GM23248 (cell line): ENCODE data around the gene GAPT. TPM values are rescaled to one million over a fixed set of nuclear protein-coding genes. Genes with fewer than 3 reads are reported as not detected.

Source experiments
- DNase-seq: peaks from one replicate; pipeline ENCODE4 v3.0.0-alpha.2; 2015
- H2AFZ ChIP-seq: fragments of 200-600 bp; sonication (generic); 2 replicates; pipeline ENCODE4 v1.6.1; 2016; ENCODE audit warnings: antibody characterized with exemption
- H3F3A ChIP-seq: fragments of 200-600 bp; sonication (generic); 2 replicates; pipeline ENCODE4 v1.6.1; 2016; ENCODE audit warnings: mild to moderate bottlenecking, antibody characterized with exemption, mixed run types; ENCODE audit not compliant: insufficient read depth
- H3K27ac ChIP-seq: fragments of 200-600 bp; sonication (generic); 2 replicates; pipeline ENCODE4 v1.5.1; 2016; ENCODE audit warnings: mild to moderate bottlenecking
- H3K27me3 ChIP-seq: fragments of 200-600 bp; sonication (generic); replicated peaks from 2 replicates; pipeline ENCODE4 v1.6.1; 2016; ENCODE audit warnings: mild to moderate bottlenecking; ENCODE audit not compliant: insufficient read depth
- H3K36me3 ChIP-seq: fragments of 200-600 bp; sonication (generic); 2 replicates; pipeline ENCODE4 v1.6.1; 2016; ENCODE audit warnings: low read depth, mild to moderate bottlenecking
- H3K4me1 ChIP-seq: fragments of 200-600 bp; sonication (generic); 2 replicates; pipeline ENCODE4 v1.6.1; 2016; ENCODE audit warnings: mild to moderate bottlenecking; ENCODE audit not compliant: insufficient read depth
- H3K4me2 ChIP-seq: fragments of 200-600 bp; sonication (generic); one replicate; pipeline ENCODE4 v1.6.1; 2016; ENCODE audit warnings: mild to moderate bottlenecking; ENCODE audit not compliant: unreplicated experiment
- H3K4me3 ChIP-seq: fragments of 200-600 bp; sonication (generic); 2 replicates; pipeline ENCODE4 v1.5.1; 2016; ENCODE audit warnings: mild to moderate bottlenecking
- H3K79me2 ChIP-seq: fragments of 200-600 bp; sonication (generic); 2 replicates; pipeline ENCODE4 v1.6.1; 2016; ENCODE audit warnings: mild to moderate bottlenecking; ENCODE audit not compliant: insufficient read depth
- H3K9ac ChIP-seq: fragments of 200-600 bp; sonication (generic); 2 replicates; pipeline ENCODE4 v1.6.1; 2016; ENCODE audit warnings: mild to moderate bottlenecking
- H3K9me2 ChIP-seq: fragments of 200-600 bp; sonication (generic); 2 replicates; pipeline ENCODE4 v1.6.1; 2016; ENCODE audit warnings: mixed run types, mild to moderate bottlenecking, moderate library complexity; ENCODE audit not compliant: insufficient read depth
- H3K9me3 ChIP-seq: fragments of 200-600 bp; sonication (generic); one replicate; pipeline ENCODE4 v1.6.1; 2017; ENCODE audit warnings: low read depth
- H4K20me1 ChIP-seq: fragments of 200-600 bp; sonication (generic); 2 replicates; pipeline ENCODE4 v1.6.0; 2016; ENCODE audit not compliant: insufficient read depth
- EZH2 ChIP-seq: fragments of 200-600 bp; sonication (generic); IDR thresholded peaks from 2 replicates; pipeline ENCODE4 v1.6.1; 2018; ENCODE audit warnings: antibody characterized with exemption, mild to moderate bottlenecking; ENCODE audit not compliant: insufficient read depth, poor library complexity, severe bottlenecking
- EZH2phosphoT487 ChIP-seq: fragments of 200-600 bp; sonication (generic); IDR thresholded peaks from 2 replicates; pipeline ENCODE4 v1.6.1; 2018; ENCODE audit warnings: antibody characterized with exemption, moderate library complexity, mild to moderate bottlenecking, low read depth; ENCODE audit not compliant: insufficient read depth
- WGBS, 2 experiments: methylation state at CpG; one replicate each; pipeline ENCODE4 v1.1.6; 2015 to 2017; ENCODE audit warnings: low lambda C conversion rate in 2 of 2, low coverage in 1 of 2; ENCODE audit errors: missing lambda C conversion rate in 2 of 2; 5-methylcytosine and 5-hydroxymethylcytosine counted together
- in situ Hi-C: fragments of 300-500 bp; cut with MboI; formaldehyde crosslinking; loops from 2 replicates; pipeline ENCODE4 v1.15.0; 2020
- polyA plus RNA-seq: library from polyadenylated mRNA; unstranded; fragments of >200 nt; fragmentation: Nextera tagmentation; extraction: Ambion mirVana; gene quantifications from 2 replicates; pipeline ENCODE4 v1.2.1, GENCODE V29; 2016
- total RNA-seq: library from RNA; depleted of rRNA; stranded (reverse); fragments of >200 nt; shearing (Covaris generic); gene quantifications from 2 replicates; pipeline ENCODE4 v1.2.3, GENCODE V29; 2014

Gene GAPT
- total and polyA plus RNA-seq, 2 experiments from 2014 or later = not detected

DNA sequence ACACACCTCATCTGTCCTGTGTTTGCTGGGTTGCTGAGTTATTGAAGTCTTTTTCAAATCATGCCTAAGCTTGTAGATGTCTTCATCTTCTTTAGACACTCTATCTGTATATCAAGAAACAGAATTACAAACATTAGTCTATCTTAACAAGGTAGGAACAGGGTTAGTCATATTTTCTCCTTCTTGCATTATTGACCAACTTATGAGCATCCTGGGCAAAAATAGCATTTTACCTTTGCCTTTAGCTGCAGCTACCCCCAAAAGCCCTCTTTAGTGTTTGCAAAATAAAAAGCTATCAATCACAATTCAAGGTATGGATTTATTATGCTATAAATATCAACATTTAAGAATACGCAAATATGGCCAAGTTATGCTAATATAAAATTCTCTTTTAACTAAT is 34.7 kb upstream of the GAPT start:
- Histone ChIP-seq H3K79me2 (peaks cover 33% of the 10 kb centered on the region), H3K36me3 (peaks cover 62% of the 10 kb centered on the region)
- WGBS, 2 experiments = 98 to 100% methylated on average over 1 of the region's 1 CpG

GRCh38 chr5:58457050-58457449 is 34.2 kb upstream of the GAPT start:
- DNase-seq = no peak
- Histone ChIP-seq H3K4me1 (peaks cover 36% of the 10 kb centered on the region), H3K79me2 (peaks cover 33% of the 10 kb centered on the region), H3K9me3 (no peaks in the 10 kb centered on the region), H3F3A (peaks cover 55% of the 10 kb centered on the region; the same call in 1 of the 2 replicates), H4K20me1 (no peaks in the 10 kb centered on the region; the same call in 1 of the 2 replicates), H3K9ac (peak overlapping the region; percentile 85; the same call in 1 of the 2 replicates), H3K9me2 (no peaks in the 10 kb centered on the region), H2AFZ (no peak overlapping the region), H3K36me3 (peaks cover 62% of the 10 kb centered on the region), H3K27me3 (no peaks in the 10 kb centered on the region), H3K4me3 (peak overlapping the region; percentile 98), H3K27ac (no peak overlapping the region), H3K4me2 (peak overlapping the region; percentile 87)
- in situ Hi-C loops = loop anchor here (5.0 to 25.0 kb wide), 3 partner anchors 570 to 1545 kb away; partner anchors contain the start of gene SETD9
- TF ChIP-seq EZH2phosphoT487 = no peak
- TF ChIP-seq EZH2 = no peak
- 83 to 92% methylated on average over 4 of the region's 4 CpGs for WGBS, 2 experiments

More for the DNA sequence above, 34.7 kb upstream of the GAPT start:
- no peaks in the 10 kb centered on the region; the same call in 1 of the 2 replicates for H4K20me1 ChIP-seq
- peak overlapping the region; percentile 98 for H3K4me3 ChIP-seq
- no peaks in the 10 kb centered on the region for H3K9me2 ChIP-seq
- no peaks in the 10 kb centered on the region for H3K27me3 ChIP-seq
- TF ChIP-seq EZH2phosphoT487 = no peak
- no peak for TF ChIP-seq EZH2
- H3K9me3 ChIP-seq = no peaks in the 10 kb centered on the region
- H3F3A ChIP-seq = peaks cover 55% of the 10 kb centered on the region; the same call in 1 of the 2 replicates
- no peak for DNase-seq
- H3K9ac ChIP-seq = no peak overlapping the region
- peaks cover 36% of the 10 kb centered on the region for H3K4me1 ChIP-seq
- H3K4me2 ChIP-seq = peak overlapping the region; percentile 87
- in situ Hi-C loops = loop anchor here (5.0 to 25.0 kb wide), 3 partner anchors 569 to 1544 kb away; partner anchors contain the start of gene SETD9
- H3K27ac ChIP-seq = no peak overlapping the region
- no peak overlapping the region for H2AFZ ChIP-seq

DNA sequence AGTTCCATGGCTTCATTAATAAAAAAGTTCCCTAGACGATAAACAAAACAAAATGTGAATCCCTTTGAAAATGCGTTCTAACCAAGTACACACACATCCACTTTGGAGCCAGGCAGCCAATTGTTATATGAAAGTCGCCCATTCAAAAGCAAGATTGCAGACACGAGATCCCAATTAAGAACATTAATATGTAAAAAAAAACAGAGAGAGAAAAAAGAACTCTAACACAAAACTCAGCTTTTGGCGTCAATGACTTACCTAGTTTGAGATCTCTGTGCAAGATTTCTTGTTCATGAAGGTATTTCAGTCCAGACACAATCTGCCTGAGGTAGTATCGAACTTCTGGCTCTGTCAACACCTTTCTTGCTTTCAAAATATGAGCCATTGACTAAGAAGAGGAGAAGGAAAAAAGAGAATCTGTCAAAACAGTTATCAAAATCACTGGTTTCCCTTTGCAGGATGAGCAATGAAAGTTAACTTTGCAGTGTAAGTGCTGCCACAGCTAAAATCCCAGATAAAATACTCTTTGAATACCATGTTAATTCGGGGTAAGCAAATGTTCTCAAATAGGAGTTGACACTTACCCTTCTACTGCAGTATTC is 33.0 kb upstream of the GAPT start:
- peaks cover 43% of the 10 kb centered on the region; the same call in 1 of the 2 replicates for H3F3A ChIP-seq
- 60 to 61% methylated on average over 7 of the region's 7 CpGs for WGBS, 2 experiments

DNA sequence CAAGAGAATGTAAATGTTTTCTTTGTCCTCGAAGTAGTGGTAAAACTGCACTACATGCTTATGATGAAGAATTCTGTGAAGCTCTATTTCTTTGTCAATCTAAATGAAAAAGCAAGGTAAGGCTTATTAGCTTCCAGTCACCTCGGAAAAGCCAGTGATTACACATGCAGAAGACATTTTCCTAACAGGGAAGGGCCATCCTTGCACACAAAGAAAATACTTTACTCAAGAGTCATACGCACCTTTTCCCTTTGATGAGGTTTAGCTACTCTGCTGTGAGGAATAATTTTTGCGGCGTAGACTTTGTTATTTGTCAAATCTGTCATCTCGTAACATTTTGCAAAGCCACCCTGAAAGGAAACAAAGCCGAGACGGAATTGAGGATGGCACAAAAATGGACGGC is 32.5 kb upstream of the GAPT start:
- no peaks in the 10 kb centered on the region; the same call in 1 of the 2 replicates for H4K20me1 ChIP-seq
- peak overlapping the region; percentile 87 for H3K4me2 ChIP-seq
- in situ Hi-C loops = loop anchor here (5.0 to 25.0 kb wide), 3 partner anchors 571 to 1546 kb away; partner anchors contain the start of gene SETD9
- no peaks in the 10 kb centered on the region for H3K9me3 ChIP-seq
- TF ChIP-seq EZH2phosphoT487 (no peak), EZH2 (no peak)
- DNase-seq = peak; percentile 36
- H3K79me2 ChIP-seq = peaks cover 33% of the 10 kb centered on the region
- no peaks in the 10 kb centered on the region for H3K9me2 ChIP-seq
- peak overlapping the region; percentile 98 for H3K4me3 ChIP-seq
- no peaks in the 10 kb centered on the region for H3K27me3 ChIP-seq
- peaks cover 38% of the 10 kb centered on the region; the same call in 1 of the 2 replicates for H3F3A ChIP-seq
- H2AFZ ChIP-seq = peak overlapping the region; percentile 9; the same call in 1 of the 2 replicates
- peaks cover 48% of the 10 kb centered on the region for H3K36me3 ChIP-seq
- H3K27ac ChIP-seq = peak overlapping the region; percentile 73
- WGBS, 2 experiments = 22 to 30% methylated on average over 9 of the region's 9 CpGs
- H3K4me1 ChIP-seq = peaks cover 41% of the 10 kb centered on the region
- H3K9ac ChIP-seq = peak overlapping the region; percentile 85

More for the DNA sequence above, 33.0 kb upstream of the GAPT start:
- peak overlapping the region; percentile 87 for H3K4me2 ChIP-seq
- peak; percentile 7 for DNase-seq
- H3K9ac ChIP-seq = peak overlapping the region; percentile 85
- peaks cover 41% of the 10 kb centered on the region for H3K4me1 ChIP-seq
- H3K9me3 ChIP-seq = no peaks in the 10 kb centered on the region
- H3K27ac ChIP-seq = no peak overlapping the region
- no peaks in the 10 kb centered on the region; the same call in 1 of the 2 replicates for H4K20me1 ChIP-seq
- H3K4me3 ChIP-seq = peak overlapping the region; percentile 98
- peaks cover 33% of the 10 kb centered on the region for H3K79me2 ChIP-seq
- peaks cover 53% of the 10 kb centered on the region for H3K36me3 ChIP-seq
- in situ Hi-C loops = loop anchor here (5.0 to 25.0 kb wide), 3 partner anchors 571 to 1546 kb away; partner anchors contain the start of gene SETD9
- no peak for TF ChIP-seq EZH2
- no peak for TF ChIP-seq EZH2phosphoT487
- no peaks in the 10 kb centered on the region for H3K9me2 ChIP-seq
- no peak overlapping the region for H2AFZ ChIP-seq
- H3K27me3 ChIP-seq = no peaks in the 10 kb centered on the region
